D721Med (cell line): Measurements from ENCODE around the gene PAX8.

ENCODE experiments used
- DNase-seq: peaks from one replicate; pipeline ENCODE4 v3.0.0; 2011; ENCODE audit warnings: low spot score; ENCODE audit not compliant: insufficient read length
- FAIRE-seq: peaks from 2 replicates; lab custom pipeline; 2011; peaks lifted over from hg19 to GRCh38; lab: Jason Lieb, UNC
- CTCF ChIP-seq: IDR thresholded peaks from 2 replicates; pipeline ENCODE4 v1.5.1; 2012; ENCODE audit warnings: mild to moderate bottlenecking, control low read depth; ENCODE audit not compliant: insufficient read depth; ENCODE audit errors: missing control alignments

The PAX8 gene

GRCh38 chr2:113179446-113180045 is 99.2 kb downstream of the PAX8 start:
- TF ChIP-seq CTCF, result no peak
- FAIRE-seq (no peak), DNase-seq (no peak)

GRCh38 chr2:113178891-113179290 is 99.8 kb downstream of the PAX8 start:
- no peak for TF ChIP-seq CTCF
- FAIRE-seq (no peak), DNase-seq (no peak)

- DNase-seq (no peak), FAIRE-seq (no peak)
- TF ChIP-seq CTCF, result no peak
These were observed 100.5 kb downstream of the PAX8 start for GRCh38 chr2:113178069-113178746.

GRCh38 chr2:113176696-113177355 is 101.9 kb downstream of the PAX8 start:
- FAIRE-seq (no peak), DNase-seq (no peak)
- no peak for TF ChIP-seq CTCF

- no peak for TF ChIP-seq CTCF
- FAIRE-seq (no peak), DNase-seq (no peak)
These were observed 102.7 kb downstream of the PAX8 start for GRCh38 chr2:113175736-113176695.

GRCh38 chr2:113175042-113175628 is 103.6 kb downstream of the PAX8 start:
- DNase-seq, result no peak
- no peak for FAIRE-seq
- no peak for TF ChIP-seq CTCF
